DMS 273 (cell line): ENCODE measurements around the gene P4HTM.
"Not testable (repeated sequence)": the region's sequence is repeated elsewhere in the genome, so short reads cannot be mapped to it uniquely, and the experiment has no call there.

Source experiments
- DNase-seq: peaks from one replicate; lab custom pipeline; 2025; ENCODE audit not compliant: unreplicated experiment; lab: John Stamatoyannopoulos, UW

Gene P4HTM

GRCh38 chr3:49007771-49008528 lies 17.9 kb downstream of the P4HTM start:
- peak; percentile 86 for DNase-seq

GRCh38 chr3:49008627-49009026 lies 18.6 kb downstream of the P4HTM start:
- not testable (repeated sequence) for DNase-seq

DNA sequence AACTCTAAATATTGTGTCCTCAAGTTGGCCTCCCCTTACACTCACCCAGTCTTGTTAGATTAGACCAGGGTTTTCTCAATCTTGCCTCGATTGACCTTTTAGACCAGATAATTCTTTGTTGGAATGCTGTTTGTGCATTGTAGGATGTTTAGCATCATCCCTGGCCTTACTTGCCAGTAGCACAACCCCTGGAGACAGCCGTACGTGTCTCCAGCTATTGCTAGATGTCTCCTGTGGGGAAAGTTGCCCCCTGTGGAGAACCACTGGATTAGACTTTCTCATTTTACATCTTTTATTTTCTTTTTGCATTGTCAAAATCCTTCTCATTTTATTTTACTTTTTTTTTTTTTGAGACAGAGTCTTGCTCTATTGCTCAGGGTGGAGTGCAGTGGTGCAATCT lies 19.4 kb downstream of the P4HTM start:
- no peak for DNase-seq

DNA sequence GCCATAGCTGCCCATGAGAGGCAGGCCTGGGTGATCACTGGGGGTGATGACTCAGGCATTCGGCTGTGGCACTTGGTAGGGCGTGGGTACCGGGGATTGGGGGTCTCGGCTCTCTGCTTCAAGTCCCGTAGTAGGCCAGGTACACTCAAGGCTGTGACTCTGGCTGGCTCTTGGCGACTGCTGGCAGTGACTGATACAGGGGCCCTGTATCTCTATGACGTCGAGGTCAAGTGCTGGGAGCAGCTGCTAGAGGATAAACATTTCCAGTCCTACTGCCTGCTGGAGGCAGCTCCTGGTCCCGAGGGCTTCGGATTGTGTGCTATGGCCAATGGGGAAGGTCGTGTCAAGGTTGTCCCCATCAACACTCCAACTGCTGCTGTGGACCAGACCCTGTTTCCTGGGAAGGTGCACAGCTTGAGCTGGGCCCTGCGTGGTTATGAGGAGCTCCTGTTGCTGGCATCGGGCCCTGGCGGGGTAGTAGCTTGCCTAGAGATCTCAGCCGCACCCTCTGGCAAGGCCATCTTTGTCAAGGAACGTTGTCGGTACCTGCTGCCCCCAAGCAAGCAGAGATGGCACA lies 22.5 kb downstream of the P4HTM start:
- DNase-seq: no peak

DNA sequence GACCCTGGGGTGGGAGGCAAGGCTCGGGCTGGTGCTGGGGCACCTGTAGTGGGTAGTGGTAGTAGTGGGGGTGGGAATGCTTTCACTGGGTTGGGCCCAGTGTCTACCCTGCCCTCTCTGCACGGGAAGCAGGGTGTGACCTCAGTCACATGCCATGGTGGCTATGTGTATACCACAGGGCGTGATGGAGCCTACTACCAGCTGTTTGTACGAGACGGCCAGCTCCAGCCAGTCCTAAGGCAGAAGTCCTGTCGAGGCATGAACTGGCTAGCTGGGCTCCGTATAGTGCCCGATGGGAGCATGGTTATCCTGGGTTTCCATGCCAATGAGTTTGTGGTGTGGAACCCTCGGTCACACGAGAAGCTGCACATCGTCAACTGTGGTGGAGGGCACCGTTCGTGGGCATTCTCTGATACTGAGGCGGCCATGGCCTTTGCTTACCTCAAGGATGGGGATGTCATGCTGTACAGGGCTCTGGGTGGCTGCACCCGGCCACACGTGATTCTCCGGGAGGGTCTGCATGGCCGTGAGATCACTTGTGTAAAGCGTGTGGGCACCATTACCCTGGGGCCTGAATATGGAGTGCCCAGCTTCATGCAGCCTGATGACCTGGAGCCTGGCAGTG lies 23.2 kb downstream of the P4HTM start:
- DNase-seq: no peak

DNA sequence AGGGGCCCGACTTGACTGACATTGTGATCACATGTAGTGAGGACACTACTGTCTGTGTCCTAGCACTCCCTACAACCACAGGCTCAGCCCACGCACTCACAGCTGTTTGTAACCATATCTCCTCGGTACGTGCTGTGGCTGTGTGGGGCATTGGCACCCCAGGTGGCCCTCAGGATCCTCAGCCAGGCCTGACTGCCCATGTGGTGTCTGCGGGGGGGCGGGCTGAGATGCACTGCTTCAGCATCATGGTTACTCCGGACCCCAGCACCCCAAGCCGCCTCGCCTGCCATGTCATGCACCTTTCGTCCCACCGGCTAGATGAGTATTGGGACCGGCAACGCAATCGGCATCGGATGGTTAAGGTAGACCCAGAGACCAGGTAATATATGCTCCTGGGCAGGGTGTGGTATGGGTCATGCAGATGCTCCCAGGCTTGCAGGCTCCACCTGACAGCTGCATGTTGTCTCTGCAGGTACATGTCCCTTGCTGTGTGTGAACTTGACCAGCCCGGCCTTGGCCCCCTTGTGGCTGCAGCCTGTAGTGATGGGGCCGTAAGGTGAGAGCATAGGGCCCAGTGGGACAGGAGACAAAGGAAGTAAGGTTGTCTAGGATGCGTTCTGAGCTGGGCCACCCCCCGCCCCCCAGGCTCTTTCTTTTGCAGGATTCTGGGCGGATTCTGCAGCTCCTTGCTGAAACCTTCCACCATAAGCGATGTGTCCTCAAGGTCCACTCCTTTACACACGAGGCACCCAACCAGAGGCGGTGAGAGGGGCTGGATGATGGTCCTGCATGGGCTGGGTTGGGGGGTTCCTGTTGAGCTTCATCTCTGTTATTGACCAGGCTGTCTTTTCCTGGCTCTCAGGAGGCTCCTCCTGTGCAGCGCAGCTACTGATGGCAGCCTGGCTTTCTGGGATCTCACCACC lies 24.0 kb downstream of the P4HTM start:
- peak; percentile 60 for DNase-seq

DNA sequence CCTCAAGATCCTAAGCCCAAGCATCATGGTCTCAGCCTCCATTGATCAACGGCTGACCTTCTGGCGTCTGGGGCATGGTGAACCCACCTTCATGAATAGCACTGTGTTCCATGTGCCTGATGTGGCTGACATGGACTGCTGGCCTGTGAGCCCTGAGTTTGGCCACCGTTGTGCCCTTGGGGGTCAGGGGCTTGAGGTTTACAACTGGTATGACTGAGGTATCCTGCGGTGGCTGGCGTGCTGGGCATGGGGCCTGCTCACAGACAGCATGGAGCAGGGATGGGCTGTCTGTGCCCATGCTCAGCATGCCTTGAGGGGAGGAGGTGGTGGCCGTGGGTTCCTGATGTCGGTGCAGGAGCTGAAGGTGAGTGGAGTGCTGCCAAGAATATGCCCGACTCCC lies 25.0 kb downstream of the P4HTM start:
- DNase-seq: no peak

DNA sequence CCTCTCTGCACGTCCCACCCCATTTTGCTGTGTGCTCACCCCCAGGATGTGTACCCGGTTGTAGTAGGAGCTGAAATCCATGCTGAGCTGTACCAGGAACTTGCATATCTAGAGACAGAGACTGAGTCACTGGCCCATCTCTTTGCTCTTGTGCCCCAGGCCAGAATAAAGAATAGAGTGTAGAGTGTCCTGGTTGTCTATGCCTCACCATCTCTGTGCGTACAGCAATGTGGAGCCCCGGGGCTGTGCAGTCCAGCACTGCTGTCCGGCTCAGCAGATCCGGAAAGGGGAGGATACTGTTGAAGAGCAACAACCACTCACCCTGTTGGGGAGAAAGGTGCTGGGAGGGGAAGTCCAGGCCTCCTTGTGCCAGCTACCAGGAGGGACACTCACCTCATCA lies 25.7 kb downstream of the P4HTM start:
- no peak for DNase-seq

- no peak for DNase-seq
Measured at GRCh38 chr3:49016414-49017228, 26.6 kb downstream of the P4HTM start.

DNA sequence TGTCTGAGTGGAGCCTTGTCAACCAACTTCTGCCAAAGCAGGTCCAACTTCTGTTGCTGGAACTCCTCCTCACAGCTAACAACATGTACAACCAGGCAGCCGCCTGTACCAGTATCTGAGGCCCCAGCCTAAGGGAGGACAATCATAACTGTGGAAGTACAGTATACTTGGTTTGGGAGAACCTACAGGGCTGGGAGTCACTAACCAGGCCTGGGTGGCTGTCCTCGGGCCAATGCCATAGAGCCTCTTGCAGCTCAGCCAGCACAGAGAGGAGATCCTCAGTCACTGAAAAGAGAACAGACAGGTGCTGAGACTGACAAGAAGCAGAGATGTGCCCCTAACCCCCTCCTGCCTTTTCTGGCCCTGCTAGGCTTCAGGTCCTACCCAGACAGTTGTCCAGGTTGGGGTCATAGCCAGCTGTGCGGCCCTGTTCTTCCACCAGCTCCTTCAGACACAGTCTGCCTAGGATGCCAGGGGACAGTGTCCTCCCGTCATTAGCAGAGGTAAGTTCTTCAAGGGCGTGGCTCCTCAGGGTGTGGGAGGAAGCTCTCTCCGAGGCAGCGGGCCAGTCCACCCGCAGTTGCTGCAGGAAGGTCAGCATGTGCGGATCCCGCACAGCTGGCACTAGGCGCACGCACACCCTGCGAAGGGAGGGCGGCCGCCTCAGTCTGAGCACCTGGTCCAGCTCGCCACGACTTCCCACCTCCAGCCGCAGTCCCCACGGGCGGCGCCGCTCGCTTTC lies 27.4 kb downstream of the P4HTM start:
- peak; percentile 55 for DNase-seq

DNA sequence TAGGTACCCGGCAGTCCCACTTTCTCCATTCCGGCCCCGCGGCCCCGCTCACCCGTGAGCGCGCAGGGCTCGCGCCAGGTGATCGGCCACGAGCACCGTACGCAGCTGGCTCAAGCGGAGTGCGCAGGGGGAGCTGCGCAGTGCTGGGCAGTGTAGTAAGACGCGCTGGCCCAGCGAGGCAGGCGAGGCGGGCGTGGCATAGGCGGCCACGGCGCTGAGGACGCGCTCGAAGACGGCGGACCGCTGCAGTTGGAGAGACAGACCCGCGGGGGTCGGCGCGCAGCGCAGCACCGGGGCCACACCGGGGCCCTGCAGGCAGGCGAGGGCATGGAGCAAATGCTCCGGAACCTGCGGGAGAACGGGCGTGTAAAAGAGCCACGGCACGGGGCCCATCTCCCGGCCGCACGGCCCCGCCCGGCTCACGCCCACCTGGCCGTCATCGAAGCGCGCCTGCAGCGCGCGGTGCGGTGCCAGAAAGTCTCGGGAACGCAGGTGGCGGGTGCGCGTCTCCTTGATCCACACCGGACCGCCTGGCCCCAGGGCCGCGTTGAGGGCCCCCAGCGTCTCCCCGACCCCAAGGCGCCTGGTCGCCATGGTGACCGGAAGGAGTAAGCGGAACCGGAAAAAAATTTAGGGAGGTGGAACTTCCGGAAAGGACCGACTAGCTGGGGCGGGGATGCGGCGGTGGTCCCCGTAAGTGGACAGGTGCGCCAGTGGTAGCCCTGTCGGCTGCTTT lies 28.1 kb downstream of the P4HTM start, which contains the start of gene DALRD3:
Gene DALRD3, minus strand, starts transcription at position 610 of the 736 bp plus-strand sequence. Its CDS starts 16 bp downstream, at position 594.
- DNase-seq: peak; percentile 80

GRCh38 chr3:49018707-49019006 lies 28.6 kb downstream of the P4HTM start:
- DNase-seq: peak; percentile 63

DNA sequence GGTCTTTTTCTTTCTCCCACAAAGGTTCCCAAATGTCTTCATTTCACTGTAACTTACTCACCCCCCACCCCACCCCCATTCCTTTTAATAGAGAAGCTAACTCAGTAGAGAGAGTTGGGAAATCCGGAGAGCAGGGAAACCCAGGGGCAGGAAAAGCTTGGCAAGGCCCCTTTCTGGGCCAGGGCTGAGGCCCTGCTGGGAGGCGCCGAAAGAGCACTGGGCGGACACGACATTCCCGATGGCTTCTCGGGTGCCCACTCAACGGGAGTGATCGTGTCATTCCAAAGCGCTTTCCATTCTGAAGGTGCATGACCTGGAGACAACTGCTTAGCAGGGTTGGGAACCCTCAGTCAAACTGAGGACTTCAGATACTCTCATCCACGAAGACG lies 29.9 kb downstream of the P4HTM start:
- DNase-seq: no peak

GRCh38 chr3:49020330-49021212 lies 30.5 kb downstream of the P4HTM start:
- DNase-seq: peak; percentile 38

GRCh38 chr3:49021213-49021812 lies 31.3 kb downstream of the P4HTM start:
- DNase-seq: peak; percentile 99

DNA sequence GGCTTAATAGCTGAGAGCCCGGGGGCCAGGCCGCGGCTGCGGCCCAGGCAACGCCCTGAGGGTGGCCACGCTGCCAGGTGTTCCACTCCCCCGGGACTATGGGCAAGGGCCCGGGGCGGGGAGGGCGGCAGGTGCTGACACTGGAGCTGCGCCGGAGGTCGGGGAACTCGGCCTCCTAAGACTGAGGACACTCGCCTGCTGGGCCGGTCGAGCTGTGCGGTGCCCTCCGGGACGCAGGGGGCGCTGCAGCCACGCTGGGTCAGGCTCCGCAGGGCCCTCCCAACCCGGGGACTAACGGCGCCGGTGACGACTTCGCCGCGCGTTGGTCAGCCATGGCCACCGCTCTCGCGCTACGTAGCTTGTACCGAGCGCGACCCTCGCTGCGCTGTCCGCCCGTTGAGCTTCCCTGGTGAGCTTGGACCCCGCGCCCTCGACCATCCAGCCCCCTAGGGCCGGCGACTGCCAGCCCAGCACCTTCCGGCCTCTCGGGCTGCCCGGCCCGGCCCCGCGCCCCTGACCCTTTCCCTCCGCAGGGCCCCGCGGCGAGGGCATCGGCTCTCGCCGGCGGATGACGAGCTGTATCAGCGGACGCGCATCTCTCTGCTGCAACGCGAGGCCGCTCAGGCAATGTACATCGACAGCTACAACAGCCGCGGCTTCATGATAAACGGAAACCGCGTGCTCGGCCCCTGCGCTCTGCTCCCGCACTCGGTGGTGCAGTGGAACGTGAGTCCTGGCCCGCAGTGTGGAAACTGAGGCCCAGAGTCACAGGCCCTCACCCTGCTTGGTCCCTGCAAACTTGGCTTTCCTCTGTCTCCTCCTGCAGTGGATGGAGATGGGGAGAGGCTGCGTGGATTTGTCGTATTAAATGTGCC lies 32.0 kb downstream of the P4HTM start, which contains the start of gene NDUFAF3:
Gene NDUFAF3, plus strand, starts transcription at position 309 of the 875 bp plus-strand sequence. Its CDS starts 24 bp downstream, at position 333.
- peak; percentile 97 for DNase-seq
